ENCODE results near the gene GRIN2A.
"Not testable (repeated sequence)": the region's sequence is repeated elsewhere in the genome, so short reads cannot be mapped to it uniquely, and the experiment has no call there.

GRIN2A gene

GRCh38 chr16:9908613-9909012, 273.6 kb downstream of the GRIN2A start:
- no peak for DNase-seq

- DNase-seq = no peak
Measured at GRCh38 chr16:9907752-9908151, 274.5 kb downstream of the GRIN2A start.

GRCh38 chr16:9906218-9906617, 276.0 kb downstream of the GRIN2A start:
- DNase-seq = no peak

GRCh38 chr16:9904526-9904925, 277.7 kb downstream of the GRIN2A start:
- DNase-seq = no peak

- DNase-seq = no peak
Measured at GRCh38 chr16:9900576-9900975, 281.7 kb downstream of the GRIN2A start.

GRCh38 chr16:9898555-9898954, 283.7 kb downstream of the GRIN2A start:
- DNase-seq = no peak

- DNase-seq = no peak
Measured at GRCh38 chr16:9898124-9898523, 284.1 kb downstream of the GRIN2A start.

GRCh38 chr16:9895817-9896216, 286.4 kb downstream of the GRIN2A start:
- DNase-seq = no peak

GRCh38 chr16:9885876-9886275, 296.4 kb downstream of the GRIN2A start:
- DNase-seq = no peak

GRCh38 chr16:9885467-9885866, 296.8 kb downstream of the GRIN2A start:
- no peak for DNase-seq

GRCh38 chr16:9875981-9876380, 306.2 kb downstream of the GRIN2A start:
- not testable (repeated sequence) for DNase-seq

GRCh38 chr16:9874219-9874618, 308.0 kb downstream of the GRIN2A start:
- DNase-seq = no peak

- DNase-seq = no peak
Measured at GRCh38 chr16:9870962-9871361, 311.3 kb downstream of the GRIN2A start.

GRCh38 chr16:9869776-9870175, 312.5 kb downstream of the GRIN2A start:
- DNase-seq = no peak

- DNase-seq = no peak
Measured at GRCh38 chr16:9868606-9869149, 313.6 kb downstream of the GRIN2A start.

- no peak for DNase-seq
Measured at GRCh38 chr16:9867176-9867575, 315.1 kb downstream of the GRIN2A start.

GRCh38 chr16:9864461-9864860, 317.8 kb downstream of the GRIN2A start:
- DNase-seq = no peak

- no peak for DNase-seq
Measured at GRCh38 chr16:9862327-9862726, 319.9 kb downstream of the GRIN2A start.

GRCh38 chr16:9860876-9861275, 321.4 kb downstream of the GRIN2A start:
- DNase-seq = no peak

GRCh38 chr16:9859701-9860327, 322.4 kb downstream of the GRIN2A start:
- no peak for DNase-seq

GRCh38 chr16:9854675-9855074, 327.6 kb downstream of the GRIN2A start:
- DNase-seq = no peak

- no peak for DNase-seq
Measured at GRCh38 chr16:9852003-9852402, 330.2 kb downstream of the GRIN2A start.

GRCh38 chr16:9850817-9851216, 331.4 kb downstream of the GRIN2A start:
- DNase-seq = no peak

GRCh38 chr16:9849697-9850245, 332.5 kb downstream of the GRIN2A start:
- no peak for DNase-seq

GRCh38 chr16:9847146-9847545, 335.1 kb downstream of the GRIN2A start:
- no peak for DNase-seq
